Stimulated activated CD8-positive, alpha-beta memory T cell treated with anti-CD3 and anti-CD28 coated beads, Interleukin-7, amount 100 ng/mL, for 1 hour (primary cell): ENCODE data around the gene C10orf67.

Experiments used
- DNase-seq, 2 donors: peaks; one replicate each; pipeline ENCODE4 v3.0.0-alpha.2; 2020; ENCODE audit warnings: low read depth in 2 of 2

The C10orf67 gene

GRCh38 chr10:23197416-23197861, 147.2 kb downstream of the C10orf67 start:
- DNase-seq, result no peak

GRCh38 chr10:23196915-23197314, 147.7 kb downstream of the C10orf67 start:
- DNase-seq, result no peak

DNA sequence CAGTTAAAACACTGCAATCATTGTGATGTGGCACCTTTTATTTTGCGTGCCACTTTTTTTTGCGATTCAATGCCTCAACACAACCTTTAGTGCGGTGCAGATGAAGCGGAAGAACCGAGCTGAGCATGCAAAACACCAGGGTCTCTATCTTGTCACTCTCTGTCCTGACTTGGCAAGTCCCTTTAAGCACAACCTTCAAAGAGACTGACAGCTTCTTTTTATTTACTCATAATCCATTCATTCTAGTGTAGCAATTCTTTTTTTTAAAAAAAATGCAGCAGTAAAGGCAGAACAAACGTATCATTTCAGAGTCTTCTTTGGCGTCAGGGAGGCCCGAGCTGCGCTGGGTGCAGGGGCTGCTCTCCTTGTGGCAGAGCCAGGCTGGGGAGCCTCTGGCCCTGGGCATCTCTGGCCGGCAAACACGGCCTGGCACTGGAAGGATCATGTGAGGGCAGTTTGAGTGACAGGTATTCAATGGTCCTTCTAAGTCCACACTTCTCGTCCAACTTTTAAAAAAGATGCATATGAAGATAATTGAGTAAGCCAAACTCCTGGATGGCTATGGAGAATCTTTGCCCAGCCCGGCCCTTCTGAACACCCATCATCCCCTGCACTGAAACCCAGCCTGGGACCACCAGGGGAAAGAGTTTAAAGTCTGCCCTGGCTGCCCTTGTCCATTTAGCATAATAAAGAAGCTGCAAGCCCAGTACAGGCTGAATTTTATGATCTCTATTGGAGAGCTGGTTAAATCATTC, 148.6 kb downstream of the C10orf67 start:
- no peak for DNase-seq

DNA sequence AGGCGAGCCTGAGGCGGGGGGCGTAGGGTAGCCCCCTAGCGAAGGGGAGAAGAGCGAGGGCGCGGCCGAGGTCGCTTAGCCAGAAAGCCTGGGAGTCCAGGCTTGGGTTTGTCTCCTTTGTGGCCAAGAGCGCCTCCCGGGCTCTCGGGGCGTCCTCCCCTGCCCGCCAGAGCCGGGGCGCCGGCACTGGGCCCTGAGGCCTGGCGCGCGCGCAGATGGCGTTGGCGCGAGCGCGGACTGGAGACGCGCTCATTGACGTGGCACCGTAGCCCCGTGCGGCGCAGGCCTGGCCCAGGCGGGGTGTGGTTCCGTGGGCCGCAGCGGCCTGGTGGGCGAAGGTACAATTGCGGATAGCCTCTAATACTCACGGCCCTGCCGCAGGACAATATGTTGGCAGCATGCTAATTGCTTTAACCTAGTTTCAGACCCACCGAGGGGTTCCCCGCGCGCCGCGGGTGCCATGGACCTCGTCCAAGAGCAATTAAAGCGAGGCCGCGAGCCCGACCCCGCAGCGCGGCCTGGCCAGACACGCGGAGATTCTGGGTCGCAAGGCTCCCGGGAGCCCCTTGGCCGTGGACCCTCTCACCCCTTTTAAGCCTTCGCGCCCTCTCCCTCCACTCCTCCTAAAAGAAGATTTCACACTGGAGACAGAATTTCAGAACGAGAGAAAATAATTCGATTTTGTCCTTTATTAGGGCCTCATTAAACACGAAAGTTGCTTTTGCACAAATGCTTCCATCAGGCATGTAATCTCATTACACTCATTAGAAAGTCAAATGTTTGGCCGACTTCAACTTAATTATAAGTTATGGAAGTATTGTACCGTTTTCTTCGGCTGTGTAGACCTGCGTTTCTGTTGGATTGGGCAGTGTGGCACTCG, 149.4 kb downstream of the C10orf67 start:
- no peak for DNase-seq

DNA sequence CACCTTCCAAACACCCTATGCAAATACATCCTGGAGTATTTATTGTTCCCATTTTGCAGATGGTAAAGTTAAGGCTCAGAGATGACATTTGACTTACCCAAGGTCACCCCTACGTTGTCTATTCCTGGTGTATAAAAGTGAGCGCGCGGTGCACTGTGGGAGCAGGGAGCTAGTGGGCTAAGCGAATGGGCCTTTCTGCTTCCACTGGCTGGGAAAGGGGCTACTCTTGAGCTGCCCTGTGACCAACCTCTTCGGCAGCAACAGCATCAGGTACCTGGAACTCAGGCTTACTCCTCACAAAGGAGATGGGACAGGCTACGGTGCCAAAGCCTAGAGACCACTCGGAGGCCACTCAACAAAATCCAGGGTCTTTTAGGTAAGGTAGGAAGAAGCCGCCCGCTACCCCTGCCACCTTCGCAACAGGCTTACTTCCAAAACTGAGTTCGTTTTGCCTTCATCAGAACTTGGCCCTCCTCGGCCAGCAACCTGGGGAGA, 150.1 kb downstream of the C10orf67 start:
- DNase-seq, result no peak

- DNase-seq, result no peak
Measured at GRCh38 chr10:23193435-23194074, 151.0 kb downstream of the C10orf67 start.

GRCh38 chr10:23192712-23193434, 151.7 kb downstream of the C10orf67 start:
- DNase-seq, result no peak

DNA sequence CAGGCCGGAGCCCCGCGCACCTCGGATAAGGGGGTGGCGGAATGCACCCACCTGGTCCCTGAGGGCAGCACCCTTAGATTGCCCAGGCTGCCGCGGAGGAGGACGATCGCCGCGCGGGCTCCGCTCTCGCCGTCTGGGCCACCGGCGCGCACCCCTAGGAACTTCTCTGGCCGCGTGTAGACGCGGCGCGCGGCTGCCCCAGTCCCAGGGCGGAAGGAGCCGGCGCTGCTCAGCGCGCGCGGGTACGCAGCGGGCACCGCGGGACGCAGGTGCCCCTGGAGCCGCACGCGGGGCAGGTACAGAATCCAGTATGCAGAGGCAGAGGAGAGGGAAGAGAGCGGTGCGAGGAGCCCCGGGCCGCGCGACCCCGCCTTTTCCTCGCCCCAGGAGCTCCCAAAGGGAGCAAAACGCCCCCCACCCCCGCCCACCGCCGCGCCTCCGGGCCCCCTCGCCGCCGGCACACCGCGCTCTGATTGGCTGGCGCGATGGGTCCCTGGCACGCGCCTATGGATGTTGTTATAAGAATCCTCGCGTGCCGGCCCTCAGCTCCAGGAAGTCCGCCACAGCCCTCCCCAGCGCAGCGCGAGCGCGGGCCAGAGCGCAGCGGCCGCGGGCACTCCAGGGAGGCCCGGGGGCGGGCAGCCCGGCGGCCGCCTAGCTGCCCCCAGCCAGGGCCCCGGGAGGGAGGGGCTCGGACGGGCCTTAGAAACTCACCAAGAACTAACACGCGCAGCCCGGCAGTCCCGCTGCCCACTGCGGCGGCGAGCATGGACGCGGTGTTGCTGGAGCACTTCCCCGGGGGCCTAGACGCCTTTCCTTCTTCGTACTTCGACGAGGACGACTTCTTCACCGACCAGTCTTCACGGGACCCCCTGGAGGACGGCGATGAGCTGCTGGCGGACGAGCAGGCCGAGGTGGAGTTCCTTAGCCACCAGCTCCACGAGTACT, 152.6 kb downstream of the C10orf67 start, which contains the start of gene PTF1A:
PTF1A (plus strand) TSS at position 549 of the 948 bp plus-strand sequence; CDS start at position 768, 219 bp downstream.
- DNase-seq, result no peak

- no peak for DNase-seq
Measured at GRCh38 chr10:23190872-23191763, 153.5 kb downstream of the C10orf67 start.

GRCh38 chr10:23189024-23189423, 155.6 kb downstream of the C10orf67 start:
- no peak for DNase-seq

GRCh38 chr10:23187155-23187554, 157.4 kb downstream of the C10orf67 start:
- no peak for DNase-seq

GRCh38 chr10:23186697-23187096, 157.9 kb downstream of the C10orf67 start:
- no peak for DNase-seq

- DNase-seq, result no peak
Measured at GRCh38 chr10:23186178-23186577, 158.4 kb downstream of the C10orf67 start.

GRCh38 chr10:23174977-23175512, 169.6 kb downstream of the C10orf67 start:
- DNase-seq, result no peak

DNA sequence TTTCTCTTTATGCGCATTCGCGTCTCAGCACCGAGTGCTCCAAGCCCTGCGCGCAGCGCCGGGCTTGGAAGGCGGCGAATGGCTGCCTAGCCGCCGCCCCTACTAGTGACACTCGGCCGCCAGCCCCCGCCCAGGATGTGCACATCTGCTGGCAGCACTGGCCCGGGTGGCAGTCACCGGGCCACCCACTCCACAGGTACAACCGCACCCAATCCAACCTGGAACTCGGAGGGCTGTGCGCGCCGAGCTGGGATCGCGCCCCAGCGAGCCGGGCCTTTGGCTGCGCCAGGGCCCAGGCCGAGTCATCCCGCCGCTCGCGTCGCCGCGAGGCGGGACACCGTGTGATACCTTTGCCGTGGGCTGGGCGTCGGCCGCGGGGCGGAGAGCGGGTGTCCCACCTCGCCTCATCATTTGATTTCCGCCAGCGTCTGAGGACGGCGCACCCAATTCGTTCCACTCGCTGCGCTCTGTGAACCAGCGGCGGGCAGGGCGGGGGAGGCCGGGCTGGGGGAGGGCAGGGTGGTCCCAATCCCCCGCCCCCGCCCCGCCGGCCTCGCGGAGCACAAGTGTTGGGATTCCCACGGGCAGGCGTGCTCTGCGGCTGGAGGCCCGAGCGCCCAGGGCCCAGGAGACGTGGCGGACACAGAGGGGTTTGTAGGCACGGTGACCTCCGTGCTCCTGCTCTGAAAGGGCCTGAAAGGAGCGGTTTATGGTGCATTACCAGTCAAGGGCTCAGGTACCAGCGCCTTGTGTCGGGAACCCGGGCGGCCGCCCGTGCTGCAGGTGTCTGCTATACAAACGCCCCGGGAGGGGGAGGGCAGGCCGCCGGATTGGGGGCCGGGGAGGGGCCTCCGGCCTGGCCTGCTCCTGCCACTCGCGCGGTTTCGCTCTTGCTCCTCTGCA, 170.3 kb downstream of the C10orf67 start:
- DNase-seq, result no peak

- no peak for DNase-seq
Measured at GRCh38 chr10:23173214-23174073, 171.2 kb downstream of the C10orf67 start.
